Stomach (tissue), 4 donors: ENCODE measurements around the gene RAB8A.

ENCODE experiments used
- CTCF ChIP-seq, 7 experiments: fragments of 450-650 bp in 4 of 7; fragments of 200-600 bp in 3 of 7; sonication (generic) in 3 of 7; IDR thresholded peaks; one replicate each; pipeline ENCODE4 v1.5.1; 2016 to 2019; ENCODE audit warnings: antibody characterized with exemption in 7 of 7, control low read depth in 2 of 7, mild to moderate bottlenecking in 1 of 7
- POLR2A ChIP-seq, 4 donors: fragments of 450-650 bp; IDR thresholded peaks; one replicate each; pipeline ENCODE4 v1.6.1; 2016; ENCODE audit warnings: antibody characterized with exemption in 4 of 4, control low read depth in 2 of 4, mild to moderate bottlenecking in 1 of 4, moderate library complexity in 1 of 4
- POLR2AphosphoS5 ChIP-seq, 3 donors: sonication (generic); formaldehyde crosslinking; IDR thresholded peaks; one replicate each; pipeline ENCODE4 v1.6.1; 2016; ENCODE audit warnings: antibody characterized with exemption in 3 of 3

- TF ChIP-seq CTCF (IDR thresholded peaks at IDR 0.05): no peak
- TF ChIP-seq POLR2AphosphoS5 (IDR thresholded peaks at IDR 0.05): no peak
- no peak for TF ChIP-seq POLR2A (IDR thresholded peaks at IDR 0.05)
Measured at GRCh38 chr19:16087940-16088339, 23.7 kb upstream of the RAB8A start.
